Measurements from ENCODE around the gene FGF19.
"Not testable (repeated sequence)": the region's sequence is repeated elsewhere in the genome, so short reads cannot be mapped to it uniquely, and the experiment has no call there.

FGF19 gene

DNA sequence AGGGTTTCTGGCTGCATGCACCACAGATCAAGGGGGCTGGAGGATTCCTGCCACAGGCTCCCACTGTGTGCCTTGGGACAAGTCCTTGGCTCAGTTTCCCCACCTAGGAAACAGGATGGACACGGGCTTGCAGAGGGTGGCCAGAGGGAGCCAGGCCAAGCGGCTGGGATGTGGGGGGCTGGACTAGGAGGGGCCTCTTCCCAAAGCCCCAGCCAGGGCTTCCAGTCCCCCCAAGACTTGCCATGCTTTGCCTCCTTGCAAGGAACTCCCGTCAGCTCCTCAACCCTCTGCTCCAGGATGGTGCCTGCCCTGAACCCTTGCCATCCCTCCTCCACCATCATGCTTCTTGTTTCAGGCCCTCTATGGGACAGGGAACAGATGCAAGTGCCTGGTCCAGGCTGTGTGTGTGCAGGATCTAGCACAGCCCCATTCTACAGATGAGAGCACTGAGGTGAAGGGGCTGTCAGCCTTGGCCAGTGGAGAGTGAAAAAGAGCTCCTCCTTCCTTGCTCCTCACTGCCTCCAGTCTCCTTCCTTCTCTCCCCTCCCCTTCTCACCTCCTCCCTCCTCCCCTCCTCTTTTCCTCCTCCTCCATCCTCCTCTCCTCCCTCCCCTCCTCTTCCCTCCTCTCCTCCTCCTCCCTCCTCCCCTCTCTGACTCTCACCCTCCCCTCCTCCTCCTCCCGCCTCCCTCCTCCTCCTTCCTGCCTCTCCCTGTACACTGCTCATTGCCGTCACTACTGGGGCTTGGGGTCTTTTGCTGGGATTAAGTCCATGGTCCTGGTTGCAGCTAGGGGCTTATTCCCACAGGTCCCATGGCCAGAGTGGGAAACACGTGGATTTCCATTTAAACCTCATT is 13.3 kb upstream of the FGF19 start:
- no peak for DNase-seq

DNA sequence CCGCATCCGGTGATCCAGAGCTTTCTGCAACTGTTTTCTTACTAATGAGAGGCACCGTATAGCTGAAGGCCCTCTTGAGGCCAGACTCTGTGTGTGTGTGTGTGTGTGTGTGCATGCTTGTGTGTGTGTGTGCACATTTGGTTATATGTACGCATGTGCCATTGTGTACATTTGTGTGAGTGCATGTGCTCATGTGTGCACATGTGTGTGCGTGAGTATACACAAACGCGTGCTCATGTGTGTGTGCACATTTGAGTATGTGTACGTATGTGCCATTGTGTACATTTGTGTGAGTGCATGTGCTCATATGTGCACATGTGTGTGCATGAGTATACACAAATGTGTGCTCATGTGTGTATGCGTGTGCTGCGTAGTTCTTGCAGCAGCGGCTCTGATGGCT is 12.3 kb upstream of the FGF19 start:
- DNase-seq = no peak

- no peak for DNase-seq
These were observed 11.6 kb upstream of the FGF19 start for GRCh38 chr11:69715446-69715845.

GRCh38 chr11:69711822-69712801 is 8.3 kb upstream of the FGF19 start:
- DNase-seq = peak; percentile 3 to 14

- DNase-seq = no peak
These were observed 5.0 kb upstream of the FGF19 start for GRCh38 chr11:69708736-69709401.

DNA sequence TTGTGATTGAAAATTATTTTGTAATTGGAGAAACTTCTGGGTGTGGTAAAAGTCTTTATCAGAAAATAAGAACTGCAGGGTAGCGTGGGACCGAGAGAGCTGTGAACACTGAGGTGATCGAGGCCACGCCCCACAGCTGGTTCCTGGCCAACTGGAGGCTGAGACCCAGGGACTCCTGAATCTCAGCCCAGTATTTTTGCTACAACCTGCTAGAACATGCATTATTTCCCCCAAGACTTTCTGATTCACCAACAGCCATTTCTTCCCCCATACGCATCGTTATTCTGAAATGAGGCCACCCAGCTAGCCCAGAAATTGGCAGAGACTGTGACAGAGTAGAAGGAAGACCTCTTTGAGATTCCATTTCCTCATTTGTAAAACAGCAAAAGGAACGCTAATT is 3.4 kb upstream of the FGF19 start:
- no peak for DNase-seq

DNA sequence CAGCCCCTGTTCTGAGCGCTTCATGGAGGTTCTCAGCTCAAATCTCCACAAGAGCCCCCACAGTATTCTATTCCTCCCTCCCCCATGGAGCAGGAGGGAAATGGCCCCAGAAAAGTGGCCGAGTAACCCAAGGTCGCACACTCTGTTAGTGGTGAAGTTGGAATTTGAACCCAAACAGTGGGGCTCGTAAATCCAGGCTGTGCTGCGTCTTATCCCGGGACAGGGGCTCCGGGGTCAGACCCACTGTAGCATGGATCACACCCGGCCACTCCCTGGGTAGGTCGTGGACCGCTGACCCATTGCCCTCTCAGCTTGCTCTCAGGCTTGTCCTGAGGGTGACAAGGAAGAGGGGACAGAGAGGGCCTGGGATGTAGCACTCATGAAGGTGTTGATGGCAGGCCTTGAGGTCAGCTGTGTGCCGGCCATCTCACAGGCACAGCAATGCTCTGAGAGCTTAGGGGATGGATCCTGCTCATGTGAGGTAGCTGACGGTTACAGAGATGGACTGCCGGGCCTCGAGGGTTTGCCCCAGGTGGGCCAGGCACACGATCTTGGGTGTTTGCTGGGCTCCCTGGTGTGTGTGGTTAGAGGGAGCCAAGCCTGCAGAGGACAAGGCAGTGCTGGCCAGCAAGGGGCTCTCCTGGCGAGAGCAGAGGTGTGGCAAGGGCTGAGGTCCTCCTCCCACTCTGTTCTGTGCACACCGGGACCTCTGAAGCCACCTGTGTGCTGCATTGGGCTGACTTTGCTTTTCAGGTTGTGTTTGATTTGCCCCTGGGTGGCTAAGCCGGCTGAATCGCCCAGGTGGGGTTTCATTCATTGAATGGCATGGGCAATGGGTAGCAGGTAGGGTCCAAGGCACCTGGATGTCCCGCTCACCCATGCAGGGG is 2.3 kb upstream of the FGF19 start:
- no peak for DNase-seq

DNA sequence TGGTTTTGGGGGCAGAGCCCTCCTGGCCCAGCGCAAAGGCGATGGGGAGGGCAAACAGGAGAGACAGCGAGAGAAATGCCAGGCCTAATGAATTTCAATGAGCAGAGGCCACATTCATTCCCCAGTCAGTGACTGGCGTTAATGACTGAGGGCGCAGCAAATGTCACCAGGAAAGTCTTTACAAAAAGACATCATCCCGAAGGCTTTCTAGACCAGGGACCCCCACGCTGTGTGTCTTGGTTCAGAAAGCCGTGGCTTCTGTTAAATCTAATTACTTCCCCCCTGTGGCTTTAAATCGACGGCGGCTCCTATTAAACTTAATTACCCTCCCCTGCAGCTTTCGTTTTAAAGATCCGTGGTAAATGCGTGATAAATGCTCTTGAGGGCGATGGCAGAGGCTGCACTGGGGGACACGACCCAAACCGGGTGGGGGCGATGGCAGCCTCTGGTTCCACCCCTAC is 1.6 kb upstream of the FGF19 start:
- DNase-seq = no peak

DNA sequence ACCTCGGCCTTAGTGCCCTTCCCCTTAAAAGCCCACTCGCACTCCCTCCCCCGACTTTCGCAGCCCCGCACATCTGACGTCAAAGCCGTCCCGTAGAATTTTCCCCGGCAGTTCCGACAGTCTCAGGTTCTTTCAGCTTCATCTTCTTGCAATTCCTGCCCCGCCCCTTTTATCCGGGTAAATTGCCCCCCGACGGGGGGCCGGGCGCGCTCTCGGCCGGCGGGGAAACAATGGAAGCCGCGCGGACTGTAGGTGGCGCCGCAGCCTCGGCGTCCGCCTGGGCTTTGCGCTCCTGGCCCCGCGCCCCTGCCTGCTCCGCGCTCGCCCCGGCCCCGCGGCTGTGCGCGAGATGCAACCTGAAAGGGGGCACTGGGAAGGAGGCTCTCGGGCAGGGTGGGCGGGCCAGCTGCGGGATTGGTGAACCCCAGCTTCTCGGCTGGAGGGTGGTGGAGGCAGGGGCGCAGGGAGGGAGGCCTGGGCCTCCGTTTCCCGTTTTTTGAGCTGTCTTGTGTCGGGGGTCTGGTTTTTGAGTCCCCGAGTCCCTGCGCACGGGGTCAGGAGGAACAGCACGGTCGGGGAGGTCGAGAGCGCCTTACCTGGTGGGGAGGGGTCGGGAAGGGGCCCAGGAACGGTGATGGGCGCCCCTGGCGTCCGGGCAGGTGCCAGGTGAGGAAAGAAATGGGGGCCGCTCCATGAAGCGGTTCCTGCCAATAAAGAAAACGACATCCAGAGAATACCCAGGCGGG is 859 bp upstream of the FGF19 start:
- no peak for DNase-seq

GRCh38 chr11:69703453-69703767 is 412 bp downstream of the FGF19 start:
- DNase-seq = no peak

- no peak for DNase-seq
These were observed 911 bp downstream of the FGF19 start for GRCh38 chr11:69702769-69703452.

DNA sequence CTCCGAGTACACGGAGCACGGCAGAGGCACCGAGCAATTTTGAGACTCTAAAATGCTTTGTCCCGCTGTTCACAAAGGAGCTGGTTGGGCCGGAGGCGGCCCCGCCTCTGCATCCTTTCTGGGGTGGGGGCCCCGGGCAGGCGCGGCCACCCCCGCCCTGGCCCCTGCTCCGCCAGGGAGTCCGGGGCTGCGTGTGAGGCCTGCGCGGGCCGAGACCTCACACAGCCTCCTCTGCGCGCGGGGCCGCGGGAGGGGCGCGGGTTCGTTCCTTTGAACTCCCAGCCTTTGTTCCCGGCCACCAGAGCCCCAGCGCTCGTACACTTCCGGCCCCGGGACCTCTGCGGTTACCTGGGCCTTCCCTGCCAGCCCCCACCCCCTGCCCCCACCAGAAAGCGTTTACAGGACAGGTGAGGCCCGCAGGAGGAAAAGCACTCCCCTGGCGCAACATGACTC is 1.6 kb downstream of the FGF19 start:
- no peak for DNase-seq

- no peak for DNase-seq
These were observed 3.3 kb downstream of the FGF19 start for GRCh38 chr11:69700278-69701140.

DNA sequence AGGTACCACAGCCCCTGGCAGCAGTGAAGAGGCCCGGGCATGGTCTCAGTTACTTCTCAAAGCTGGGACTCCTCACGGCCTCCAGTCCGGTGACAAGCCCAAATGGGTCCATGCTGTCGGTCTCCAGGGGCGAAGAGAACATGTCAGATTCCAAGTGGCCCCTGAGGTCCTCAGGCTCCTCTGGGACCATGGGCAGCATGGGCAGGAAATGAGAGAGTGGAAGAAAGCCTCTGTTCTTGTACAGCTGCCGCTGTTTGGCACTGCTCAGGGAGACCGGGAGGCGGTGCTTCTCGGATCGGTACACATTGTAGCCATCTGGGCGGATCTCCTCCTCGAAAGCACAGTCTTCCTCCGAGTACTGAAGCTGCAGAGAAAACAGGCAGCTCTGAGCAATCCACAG is 4.6 kb downstream of the FGF19 start:
- DNase-seq = no peak

DNA sequence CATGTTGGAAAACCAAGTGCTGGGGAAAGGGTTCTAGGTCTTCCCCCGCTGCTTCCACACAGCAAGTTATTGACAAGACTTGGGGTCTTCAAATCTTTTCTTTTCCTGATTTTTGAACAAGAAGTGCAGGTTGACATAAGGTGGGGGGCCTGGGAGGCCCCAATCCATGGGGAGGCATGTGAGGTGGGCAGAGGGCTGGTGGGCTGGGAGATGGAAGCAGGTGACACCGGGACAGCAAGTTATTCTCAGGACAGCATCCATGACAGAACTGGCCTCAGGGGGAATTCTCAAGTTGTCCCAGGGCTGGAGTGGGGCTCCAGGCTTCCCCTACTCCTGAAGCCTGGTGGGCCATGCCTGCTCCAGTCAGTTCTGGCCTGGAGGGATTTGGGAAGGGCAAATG is 5.5 kb downstream of the FGF19 start:
- DNase-seq = no peak

DNA sequence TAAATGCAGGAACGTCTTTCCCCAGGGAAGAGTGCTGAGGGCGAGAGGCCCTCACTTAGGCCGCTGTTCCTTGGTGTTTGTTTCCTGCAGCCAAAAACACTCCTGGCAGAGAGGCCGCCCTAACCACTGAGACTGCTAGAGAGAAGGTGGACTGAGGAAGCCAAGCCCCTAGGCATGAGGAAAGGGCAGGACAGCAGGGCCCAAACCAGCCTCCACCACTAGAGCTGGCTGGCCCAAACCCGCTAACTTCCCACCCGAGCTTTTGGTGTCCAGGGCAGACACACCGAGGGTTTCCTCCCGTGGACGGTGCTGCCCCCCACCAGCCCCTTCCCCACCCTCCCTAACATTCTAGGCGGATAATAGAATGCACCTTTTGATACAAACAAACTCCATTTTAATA is 6.0 kb downstream of the FGF19 start:
- no peak for DNase-seq

DNA sequence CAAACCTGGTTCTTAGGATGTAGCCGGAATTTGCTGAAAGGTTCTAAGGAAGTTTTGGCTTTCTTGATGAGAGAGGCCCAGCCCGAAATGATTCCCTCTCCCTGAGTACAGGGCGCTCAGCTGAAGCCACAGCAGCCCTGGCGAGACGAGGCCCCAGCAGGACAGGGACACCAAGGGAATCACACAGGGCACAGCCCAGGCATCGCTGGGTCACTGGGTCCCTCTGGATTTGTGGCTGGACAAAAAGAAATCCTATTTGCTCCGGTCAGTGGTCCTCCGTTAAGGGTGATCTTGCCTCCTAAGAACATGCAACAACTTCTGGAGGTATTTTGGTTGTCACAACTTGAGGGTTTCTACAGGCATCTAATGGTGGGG is 6.4 kb downstream of the FGF19 start:
- no peak for DNase-seq

- no peak for DNase-seq
These were observed 6.9 kb downstream of the FGF19 start for GRCh38 chr11:69696749-69697468.

- DNase-seq = not testable (repeated sequence)
These were observed 7.8 kb downstream of the FGF19 start for GRCh38 chr11:69695995-69696394.
